SH-SY5Y (cell line): Measurements from ENCODE around the gene CCDC177.

Experiments used
- GATA2 ChIP-seq: IDR thresholded peaks from 2 replicates; pipeline ENCODE4 v1.6.1; 2011; ENCODE audit warnings: mild to moderate bottlenecking, low read depth, low read length
- GATA3 ChIP-seq: IDR thresholded peaks from 2 replicates; pipeline ENCODE4 v1.6.1; 2011; ENCODE audit warnings: low read depth, mild to moderate bottlenecking, low read length, moderate library complexity

CCDC177 gene

DNA sequence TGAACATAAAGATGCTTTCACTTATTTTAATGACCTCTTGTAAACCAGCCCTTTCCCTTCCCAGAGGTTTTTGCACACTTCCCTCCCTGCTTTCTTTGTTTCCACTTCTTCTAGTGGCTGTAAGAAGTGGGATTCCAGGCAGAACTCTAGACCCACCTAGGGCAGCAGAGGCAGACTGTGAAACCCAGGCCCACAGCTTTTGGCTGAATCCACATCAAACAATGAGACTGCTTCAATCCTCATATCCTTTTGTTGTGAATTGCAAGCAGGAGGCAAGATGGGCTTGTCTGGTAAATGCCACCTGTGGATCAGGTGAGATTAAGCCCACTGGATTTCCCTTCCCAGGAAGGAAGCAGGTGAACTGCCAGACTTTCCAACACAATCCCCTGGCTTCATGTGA, 12.8 kb downstream of the CCDC177 start:
- TF ChIP-seq GATA3 (no peak), GATA2 (no peak)

DNA sequence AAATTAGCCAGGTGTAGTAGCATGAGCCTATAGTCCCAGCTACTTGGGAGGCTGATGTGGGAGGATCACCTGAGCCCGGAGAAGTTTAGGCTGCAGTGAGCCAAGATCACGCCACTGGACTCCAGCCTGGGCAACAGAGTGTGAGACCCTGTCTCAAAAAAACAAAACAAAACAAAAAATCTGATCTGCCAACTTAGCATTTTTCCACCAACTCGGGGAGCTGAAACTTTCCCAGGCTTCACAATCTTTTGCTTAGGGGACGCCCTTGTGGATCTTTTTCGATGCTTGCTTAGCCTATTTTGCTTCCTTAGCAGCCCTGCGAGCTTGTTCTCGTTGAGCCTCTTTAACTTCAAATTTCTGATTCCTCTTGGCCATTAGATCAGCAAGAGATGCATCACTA, 13.8 kb downstream of the CCDC177 start:
- TF ChIP-seq GATA2, result no peak

DNA sequence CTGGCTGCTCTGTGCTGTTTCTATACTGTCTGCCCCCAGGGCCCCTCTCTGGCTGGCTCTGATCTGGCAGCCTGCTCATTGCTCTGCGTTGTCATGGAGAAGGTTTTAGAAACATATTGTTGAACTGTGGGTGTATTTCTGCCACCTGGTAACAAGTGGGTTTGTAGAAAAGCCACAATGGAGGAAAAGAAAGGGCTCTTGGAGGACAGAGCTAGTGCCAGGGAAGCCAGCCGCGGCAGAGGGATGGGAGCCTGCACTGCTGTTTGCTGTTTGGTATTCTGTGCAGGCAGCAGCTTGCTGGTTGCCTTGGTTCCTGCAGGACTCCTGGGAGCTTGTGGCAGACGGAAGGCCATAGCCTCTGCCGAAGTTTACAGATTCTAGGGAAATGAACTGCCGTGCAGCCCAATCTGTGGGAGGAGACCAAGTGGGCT, 15.1 kb downstream of the CCDC177 start:
- no peak for TF ChIP-seq GATA2
- no peak for TF ChIP-seq GATA3

DNA sequence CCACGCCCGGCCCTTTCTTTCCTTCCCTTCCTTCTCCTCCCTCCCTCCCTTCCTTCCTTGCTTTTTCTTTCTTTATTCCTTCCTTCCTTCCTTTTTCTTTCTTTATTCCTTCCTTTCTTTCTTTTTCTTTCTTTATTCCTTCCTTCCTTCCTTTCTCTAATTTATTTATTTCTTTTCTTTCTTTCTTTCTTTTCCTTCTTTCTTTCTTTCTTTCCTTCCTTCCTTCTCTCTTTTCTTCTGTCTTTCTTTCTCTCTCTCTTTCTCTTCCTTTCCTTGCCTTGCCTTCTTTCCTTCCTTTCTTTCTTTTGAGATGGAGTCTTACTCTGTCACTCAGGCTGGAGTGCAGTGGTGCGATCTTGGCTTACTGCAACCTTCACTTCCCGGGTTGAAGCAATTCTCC, 15.9 kb downstream of the CCDC177 start:
- TF ChIP-seq GATA3 (no peak), GATA2 (no peak)

DNA sequence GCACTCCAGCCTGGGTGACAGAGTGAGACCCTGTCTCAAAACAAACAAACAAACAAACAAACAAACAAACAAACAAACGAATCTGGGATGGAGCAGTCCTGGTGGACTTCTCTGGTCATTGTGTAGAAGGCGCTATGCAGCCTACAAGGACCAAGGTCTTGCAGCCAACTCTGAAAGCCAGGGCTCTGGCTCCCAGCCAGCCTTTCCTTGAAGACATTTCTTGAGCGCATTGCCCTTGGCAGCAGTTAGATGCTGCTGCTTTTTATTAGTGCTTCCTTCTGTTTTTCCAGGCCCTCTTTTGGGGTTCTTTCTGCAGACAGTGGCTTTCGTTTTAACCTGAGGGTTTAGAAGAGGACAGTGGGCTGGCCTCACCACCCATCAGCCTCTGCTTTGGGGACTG, 20.2 kb downstream of the CCDC177 start:
- TF ChIP-seq GATA3 (no peak), GATA2 (no peak)

DNA sequence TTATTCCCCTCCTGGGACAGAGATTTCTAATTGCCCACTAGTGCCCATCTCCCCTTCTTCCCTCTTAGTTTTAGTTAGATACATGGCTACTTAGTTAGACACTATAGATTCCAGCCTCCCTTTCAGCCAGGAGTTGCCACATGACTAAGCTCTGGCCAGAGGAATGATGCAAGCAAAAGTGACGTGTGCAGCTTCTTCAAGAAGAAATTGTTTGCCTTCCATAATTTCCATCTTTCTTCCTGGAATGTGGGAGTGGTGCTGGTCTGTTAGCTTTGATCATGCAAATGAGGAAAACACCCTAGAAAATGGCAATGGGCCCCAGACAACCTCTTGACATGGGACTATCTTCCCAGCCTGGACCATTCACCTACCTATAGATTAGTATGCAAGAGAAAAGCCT, 21.4 kb downstream of the CCDC177 start:
- TF ChIP-seq GATA3, result no peak
- no peak for TF ChIP-seq GATA2

DNA sequence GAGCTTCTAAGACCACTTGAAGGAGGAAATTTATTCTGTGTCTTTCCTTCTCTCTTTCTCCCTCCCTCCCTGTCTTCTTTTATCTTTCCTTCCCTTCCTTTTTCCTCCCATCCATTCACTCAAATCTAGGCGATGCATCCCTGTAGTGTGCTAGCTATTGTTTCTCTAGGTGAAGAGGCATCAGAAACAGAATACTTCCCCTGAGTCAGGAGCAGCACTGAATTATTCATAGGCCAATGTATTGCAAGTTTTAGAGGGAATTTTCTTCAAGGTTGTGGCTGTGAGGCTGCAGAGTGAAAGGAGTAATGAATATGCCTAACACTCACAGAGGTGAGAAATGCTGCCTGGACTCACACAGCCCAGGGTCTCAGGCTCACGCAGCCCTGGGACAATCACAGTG, 23.2 kb downstream of the CCDC177 start:
- TF ChIP-seq GATA3, result no peak
- TF ChIP-seq GATA2, result no peak

DNA sequence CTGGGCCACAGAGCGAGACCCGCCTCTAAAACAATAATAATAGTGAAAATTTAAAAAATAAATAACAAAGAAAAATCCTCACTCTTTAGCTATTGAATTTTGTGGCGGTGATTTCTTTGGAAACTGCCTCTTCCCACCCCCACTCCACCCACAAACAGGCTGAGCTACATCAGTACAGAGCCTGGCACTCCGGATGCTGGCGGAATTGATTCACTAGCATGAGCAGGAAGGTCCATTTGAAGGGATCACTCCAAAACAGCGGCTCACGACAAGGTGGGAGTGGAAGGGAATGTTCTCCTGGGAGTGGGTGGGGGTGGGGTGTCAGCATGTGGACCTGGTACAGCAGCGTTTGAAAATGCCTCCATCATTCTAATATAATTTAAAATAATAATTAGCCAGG, 26.1 kb downstream of the CCDC177 start:
- no peak for TF ChIP-seq GATA3

DNA sequence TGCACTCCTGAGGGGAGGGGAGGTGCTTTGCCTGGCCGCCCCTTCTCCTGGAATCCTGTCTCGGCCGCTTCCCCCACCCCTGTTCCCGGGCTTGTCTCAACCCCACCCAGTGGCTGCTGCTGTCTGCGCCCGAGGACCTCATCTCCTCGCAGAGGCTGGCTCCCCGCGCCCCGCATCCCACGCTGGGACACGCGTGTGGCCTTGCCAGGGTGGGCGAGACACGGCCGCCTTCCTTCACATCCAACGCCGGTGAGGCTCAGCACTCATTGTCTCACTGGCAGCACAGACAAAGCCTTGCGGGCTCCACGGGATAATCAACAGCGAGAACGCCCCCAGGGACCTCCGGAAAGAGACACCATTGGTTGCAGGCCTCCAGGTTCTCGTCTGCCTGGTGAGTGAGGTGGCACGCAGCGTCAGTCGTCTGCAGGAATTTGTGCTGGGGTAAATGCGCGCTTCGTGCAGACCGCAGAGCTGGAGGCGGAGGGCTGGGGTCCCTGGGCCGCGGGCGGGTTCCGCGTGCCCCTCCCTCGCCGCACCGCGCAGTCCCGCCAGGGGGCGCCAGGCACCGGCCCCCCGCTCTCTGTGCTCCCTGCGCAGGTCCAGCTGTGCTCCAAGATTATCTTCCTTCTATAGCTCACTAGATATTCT, 26.8 kb downstream of the CCDC177 start:
- TF ChIP-seq GATA3 (no peak), GATA2 (no peak)

DNA sequence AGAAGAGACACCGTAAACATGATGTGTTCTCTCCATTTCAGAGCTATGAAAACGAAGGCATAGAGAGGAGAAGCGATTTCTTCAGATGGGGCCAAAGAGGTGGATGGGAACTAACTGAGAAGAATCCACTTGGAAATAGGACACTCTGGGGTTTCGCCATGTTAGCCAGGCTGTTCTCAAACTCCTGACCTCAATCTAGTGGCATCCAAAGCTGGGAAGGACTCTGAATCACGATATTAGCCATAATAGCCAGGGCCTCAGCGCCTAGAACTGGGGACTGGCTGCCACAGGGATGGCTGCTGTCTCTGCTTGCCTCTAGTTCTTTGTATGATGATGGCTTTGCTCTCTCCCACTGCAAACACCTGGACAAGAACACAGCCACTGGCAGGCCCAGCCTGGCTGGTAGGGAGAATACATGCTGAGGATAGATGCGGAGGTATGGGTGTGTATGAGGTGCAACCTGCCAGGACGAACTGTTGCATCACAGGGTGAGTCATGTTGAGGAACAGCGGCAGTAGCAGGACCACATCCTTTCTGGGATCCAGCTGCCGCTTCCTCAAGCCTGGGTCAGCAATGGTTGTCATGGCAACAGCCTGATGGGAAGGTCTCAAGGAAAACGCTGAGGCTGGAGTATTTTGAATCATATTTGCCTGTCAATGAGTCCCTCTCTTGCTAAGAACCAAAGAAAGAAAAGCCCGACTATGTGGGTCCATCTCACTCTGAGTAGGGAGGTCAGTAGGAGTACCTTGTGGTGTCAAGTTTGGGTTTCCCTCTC, 31.1 kb downstream of the CCDC177 start:
- TF ChIP-seq GATA3 (no peak), GATA2 (no peak)

DNA sequence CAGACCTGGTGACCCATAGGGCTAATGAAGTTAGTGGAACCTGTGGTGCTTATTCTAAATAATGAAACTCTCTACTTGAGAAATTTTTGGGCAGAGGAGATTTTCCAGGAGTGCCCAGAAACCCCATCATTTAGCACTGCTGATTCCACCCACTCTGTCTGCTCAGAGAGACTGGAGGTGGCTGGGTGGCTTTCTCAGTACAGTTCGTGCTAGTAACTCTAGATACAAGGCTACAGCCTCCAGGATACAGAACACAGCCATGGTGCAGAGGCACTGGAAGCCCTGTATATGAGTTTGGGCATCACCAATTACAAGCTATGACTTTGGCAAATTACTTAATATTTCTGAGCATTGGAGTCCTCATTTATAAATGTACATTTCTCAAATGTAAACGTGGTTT, 32.4 kb downstream of the CCDC177 start:
- no peak for TF ChIP-seq GATA3
- no peak for TF ChIP-seq GATA2

DNA sequence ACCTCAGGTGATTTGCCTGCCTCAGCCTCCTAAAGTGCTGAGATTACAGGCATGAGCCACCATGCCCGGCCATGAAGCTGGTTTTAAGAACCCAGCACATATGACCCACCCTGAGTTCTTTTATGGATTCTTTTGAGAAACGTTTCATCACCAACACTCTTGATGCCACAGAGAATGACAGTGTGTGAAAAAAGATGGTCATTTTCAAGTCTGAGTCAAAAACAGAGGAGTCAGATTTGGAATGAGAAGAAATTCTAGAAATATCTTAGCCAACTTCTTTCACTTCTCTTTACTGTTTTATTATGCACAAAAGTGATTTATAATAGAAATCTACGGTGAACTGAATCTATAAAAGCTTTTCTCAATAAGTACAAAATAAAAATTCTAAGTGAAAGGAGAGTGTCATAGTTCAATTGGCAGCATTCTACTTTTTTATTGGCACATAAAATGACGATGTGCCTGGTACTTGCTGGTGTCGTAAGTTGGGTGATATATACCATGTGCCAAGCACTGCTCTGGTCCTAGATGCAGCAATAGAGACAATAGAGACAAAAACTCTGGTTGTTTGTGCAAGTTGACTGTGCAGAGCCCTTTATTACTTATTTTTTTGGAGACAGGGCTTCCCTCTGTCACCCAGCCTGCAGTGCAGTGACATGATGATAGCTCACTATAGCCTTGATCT, 33.9 kb downstream of the CCDC177 start:
- TF ChIP-seq GATA3 (no peak), GATA2 (no peak)

DNA sequence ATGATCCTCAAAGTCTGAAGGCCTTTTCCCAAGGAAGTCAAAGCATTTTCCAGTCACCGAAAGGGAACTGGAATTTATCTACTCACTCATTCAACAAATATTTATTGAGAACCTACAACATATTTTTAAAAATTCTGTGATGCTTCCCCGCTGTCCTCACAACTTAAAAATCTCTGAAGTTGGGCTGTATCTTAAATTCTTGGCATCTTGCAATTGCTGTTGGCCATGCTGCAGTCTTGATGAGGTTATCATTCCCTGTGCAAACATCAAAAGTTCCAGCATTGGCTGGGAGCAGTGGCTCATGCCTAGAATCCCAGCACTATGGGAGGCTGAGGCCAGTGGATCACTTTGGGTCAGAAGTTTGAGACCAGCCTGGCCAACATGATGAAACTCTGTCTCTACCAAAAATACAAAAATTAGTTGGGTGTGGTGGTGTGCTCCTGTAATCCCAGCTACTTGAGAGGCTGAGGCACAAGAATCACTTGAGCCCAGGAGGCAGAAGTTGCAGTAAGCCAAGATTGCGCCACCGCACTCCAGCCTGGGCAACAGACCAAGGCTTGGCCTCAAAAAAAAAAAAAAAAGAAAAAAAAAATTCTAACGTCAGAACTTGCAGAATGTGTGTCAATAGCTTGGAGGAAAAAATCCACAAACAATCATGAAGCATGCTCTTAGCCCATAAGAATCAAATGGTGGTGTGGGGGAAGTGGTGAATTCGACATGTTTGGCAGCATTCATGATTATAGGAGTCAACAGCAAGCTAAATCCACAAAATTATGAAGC, 34.9 kb downstream of the CCDC177 start:
- TF ChIP-seq GATA3 (no peak), GATA2 (no peak)

DNA sequence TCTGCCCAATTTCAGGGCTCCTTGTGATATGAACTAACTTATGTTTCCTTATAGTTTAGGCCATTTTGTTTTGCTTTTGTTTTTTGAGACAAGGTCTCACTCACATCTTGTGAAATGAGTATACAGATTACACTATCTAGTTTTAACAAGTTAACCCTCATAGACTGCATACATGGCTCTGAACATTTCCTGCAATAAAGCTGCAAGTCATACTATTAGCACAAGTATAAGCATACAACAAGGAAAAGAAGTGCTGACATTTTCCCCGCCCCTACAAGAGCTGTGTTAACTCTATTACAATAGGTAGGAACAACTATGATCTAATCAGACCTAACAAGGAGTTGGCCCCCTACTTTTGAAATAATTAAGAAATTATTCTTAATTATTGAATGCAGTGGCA, 35.9 kb downstream of the CCDC177 start:
- TF ChIP-seq GATA2 (no peak), GATA3 (no peak)
